A673 (cell line): Measurements from ENCODE around the gene ZFHX2. TPM values are rescaled to one million over a fixed set of nuclear protein-coding genes. Genes with fewer than 3 reads are reported as not detected.
A peak's percentile ranks its signal among the peaks of the same experiment; 100 is the strongest.

ENCODE experiments used
- BruUV-seq: library from RNA; stranded (reverse); fragments of 400-500 nt; replicated peaks from 2 replicates; lab custom pipeline; 2021; lab: Mats Ljungman, UMichigan
- CTCF ChIA-PET: fragments of 300-600 bp; sonication (Branson Sonifier 250); formaldehyde crosslinking; loops from one replicate; lab custom pipeline; 2022; ENCODE audit warnings: antibody characterized with exemption; lab: Charles Lee
- POLR2A ChIA-PET: fragments of 300-600 bp; sonication (Branson Sonifier 250); formaldehyde crosslinking; loops from one replicate; lab custom pipeline; 2022; ENCODE audit warnings: antibody characterized with exemption; ENCODE audit not compliant: low non-redundant PET; lab: Charles Lee
- DNase-seq: peaks from one replicate; pipeline ENCODE4 v3.0.0-alpha.2; 2015; ENCODE audit warnings: low spot score
- H3K27ac ChIP-seq: fragments of 200-600 bp; sonication (generic); 2 replicates; pipeline ENCODE4 v1.5.1; 2016; ENCODE audit warnings: mixed run types, low read depth, mild to moderate bottlenecking, mixed read lengths, antibody characterized with exemption, low read length; ENCODE audit not compliant: poor library complexity, severe bottlenecking
- H3K27me3 ChIP-seq: fragments of 200-600 bp; sonication (generic); replicated peaks from 2 replicates; pipeline ENCODE4 v1.6.1; 2017; ENCODE audit warnings: mixed run types, low read depth, mild to moderate bottlenecking, mixed read lengths, antibody characterized with exemption, low read length; ENCODE audit not compliant: insufficient read depth, poor library complexity
- H3K36me3 ChIP-seq: fragments of 200-600 bp; sonication (generic); 2 replicates; pipeline ENCODE4 v1.6.1; 2016; ENCODE audit warnings: mixed run types, mild to moderate bottlenecking, mixed read lengths, antibody characterized with exemption, low read length; ENCODE audit not compliant: insufficient read depth, poor library complexity, severe bottlenecking
- H3K4me1 ChIP-seq: fragments of 200-600 bp; sonication (generic); 2 replicates; pipeline ENCODE4 v1.6.1; 2017; ENCODE audit warnings: mixed run types, mild to moderate bottlenecking, mixed read lengths, antibody characterized with exemption, low read length; ENCODE audit not compliant: insufficient read depth, poor library complexity, severe bottlenecking
- H3K4me3 ChIP-seq: fragments of 200-600 bp; sonication (generic); 2 replicates; pipeline ENCODE4 v1.5.1; 2016; ENCODE audit warnings: low read depth, mixed run types, mild to moderate bottlenecking, mixed read lengths, low read length; ENCODE audit not compliant: poor library complexity, severe bottlenecking
- H3K9me3 ChIP-seq: fragments of 200-600 bp; sonication (generic); 2 replicates; pipeline ENCODE4 v1.6.1; 2016; ENCODE audit warnings: mixed run types, low read depth, mild to moderate bottlenecking, mixed read lengths, antibody characterized with exemption, low read length; ENCODE audit not compliant: poor library complexity, severe bottlenecking
- CTCF ChIP-seq: fragments of 300-800, 200-600 bp; sonication (generic); conservative IDR thresholded peaks from 2 replicates; pipeline ENCODE4 v1.5.1; 2017; ENCODE audit warnings: low read depth, mild to moderate bottlenecking, antibody characterized with exemption, low read length, moderate library complexity, mixed read lengths
- EZH2 ChIP-seq: fragments of 200-600 bp; sonication (generic); IDR thresholded peaks from 2 replicates; pipeline ENCODE4 v1.6.1; 2017; ENCODE audit warnings: borderline replicate concordance, low read depth, mild to moderate bottlenecking, mixed read lengths, antibody characterized with exemption, low read length; ENCODE audit not compliant: poor library complexity, severe bottlenecking
- intact Hi-C: fragments of 100-400 bp; cut with micrococcal nuclease; formaldehyde crosslinking; loops from one replicate; pipeline ENCODE4 v1.10.0; 2022; ENCODE audit not compliant: unreplicated experiment
- total RNA-seq: library from RNA; stranded (reverse); gene quantifications from 2 replicates; pipeline ENCODE4 v1.2.3, GENCODE V29; 2021

ZFHX2 gene
- total RNA-seq, 1 experiment from 2014 or later, result 4.8 TPM

GRCh38 chr14:23555882-23556699 is 4.5 kb upstream of the ZFHX2 start, which contains the start of gene THTPA:
TSS of gene THTPA (plus strand) at chr14:23556271. CDS start at chr14:23556758, 487 bp downstream.
- peak; percentile 96 for DNase-seq
- Histone ChIP-seq H3K9me3 (no peaks in the 10 kb centered on the region), H3K27me3 (no peaks in the 10 kb centered on the region), H3K4me1 (peaks cover 8% of the 10 kb centered on the region), H3K36me3 (peaks cover 11% of the 10 kb centered on the region), H3K27ac (peak within 1 kb of the TSS; percentile 96), H3K4me3 (peak within 1 kb of the TSS; percentile 74)
- intact Hi-C loops, result no loop called here
- BruUV-seq, result TSS peak; percentile 58
- CTCF ChIA-PET, result interaction anchor here (0.7 to 1.2 kb wide), 2 partner anchors 77 kb away, joined by 4 read pairs; no protein-coding TSS in a partner anchor
- POLR2A ChIA-PET, result interaction anchor here (0.6 kb wide), 1 partner anchor 466 kb away, joined by 3 read pairs; no protein-coding TSS in a partner anchor
- no peak for TF ChIP-seq EZH2
- TF ChIP-seq CTCF, result no peak

GRCh38 chr14:23555533-23555881 is 3.9 kb upstream of the ZFHX2 start:
- TF ChIP-seq CTCF (no peak), EZH2 (no peak)
- BruUV-seq, result no TSS peak
- peaks cover 11% of the 10 kb centered on the region for H3K36me3 ChIP-seq
- H3K9me3 ChIP-seq, result no peaks in the 10 kb centered on the region
- POLR2A ChIA-PET, result interaction anchor here (0.6 kb wide), 1 partner anchor 466 kb away, joined by 3 read pairs; no protein-coding TSS in a partner anchor
- CTCF ChIA-PET, result interaction anchor here (0.7 kb wide), 1 partner anchor 77 kb away, joined by 4 read pairs; no protein-coding TSS in a partner anchor
- peaks cover 8% of the 10 kb centered on the region for H3K4me1 ChIP-seq
- H3K4me3 ChIP-seq, result peak overlapping the region; percentile 74
- intact Hi-C loops, result no loop called here
- H3K27ac ChIP-seq, result peak overlapping the region; percentile 96
- no peak for DNase-seq
- H3K27me3 ChIP-seq, result no peaks in the 10 kb centered on the region

GRCh38 chr14:23550812-23551265 is 726 bp downstream of the ZFHX2 start:
- H3K27me3 ChIP-seq, result no peaks in the 10 kb centered on the region
- BruUV-seq, result no TSS peak
- H3K4me1 ChIP-seq, result peaks cover 5% of the 10 kb centered on the region
- peak overlapping the region; percentile 87 for H3K4me3 ChIP-seq
- ChIA-PET CTCF (no interaction called here), POLR2A (interaction anchor here (0.9 kb wide), 1 partner anchor 13 kb away, joined by 3 read pairs; no protein-coding TSS in a partner anchor)
- H3K9me3 ChIP-seq, result no peaks in the 10 kb centered on the region
- TF ChIP-seq EZH2, result no peak
- no peak for TF ChIP-seq CTCF
- intact Hi-C loops, result no loop called here
- H3K36me3 ChIP-seq, result no peaks in the 10 kb centered on the region
- peak overlapping the region; percentile 58 for H3K27ac ChIP-seq
- DNase-seq, result no peak
